ENCODE measurements around the gene GAB2.
A peak's percentile ranks its signal among the peaks of the same experiment; 100 is the strongest.
"Not testable (repeated sequence)": the region's sequence is repeated elsewhere in the genome, so short reads cannot be mapped to it uniquely, and the experiment has no call there.

GAB2 gene

DNA sequence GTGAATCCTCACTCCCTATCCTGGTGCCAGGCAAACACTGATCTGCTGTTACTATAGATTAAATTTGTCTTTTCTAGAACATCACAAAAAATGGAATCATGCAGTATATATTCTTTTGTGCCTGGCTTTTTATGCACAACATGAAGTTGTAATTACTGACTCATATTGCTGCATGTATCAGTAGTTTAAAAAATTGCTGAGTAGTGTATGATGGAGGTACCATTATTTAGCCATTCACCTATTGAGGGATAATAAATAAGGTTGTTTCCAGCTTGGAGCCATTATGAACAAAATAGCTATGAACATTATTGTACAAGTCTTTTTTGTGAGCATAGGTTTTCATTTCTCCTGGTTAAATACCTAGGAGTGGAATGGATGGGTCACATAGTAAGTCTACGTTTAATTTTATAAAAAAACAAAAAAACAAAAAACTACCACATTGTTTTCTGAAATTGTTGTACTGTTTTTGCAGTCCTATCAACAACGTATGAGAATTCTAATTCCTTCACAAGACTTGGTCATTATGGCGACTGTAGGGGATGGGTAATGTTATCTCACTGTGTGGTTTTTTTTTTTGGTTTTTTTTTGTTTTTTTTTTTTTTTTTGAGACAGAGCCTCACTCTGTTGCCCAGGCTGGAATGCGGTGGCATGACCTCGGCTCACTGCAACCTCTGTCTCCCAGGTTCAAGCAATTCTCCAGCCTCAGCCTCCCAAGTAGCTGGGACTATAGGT, 117.3 kb downstream of the GAB2 start:
- Mint-ChIP-seq H3K27ac (peak overlapping the region in 1 of 3 experiments; percentile 26), H3K4me3 (no peak overlapping the region), H3K9me3 (peaks cover 9% of the 10 kb centered on the region), H3K4me1 (peaks cover 22% of the 10 kb centered on the region), H3K36me3 (ENCODE audit: low read depth) (no peaks in the 10 kb centered on the region), H3K27me3 (ENCODE audit: low read depth) (no peaks in the 10 kb centered on the region)
- TF ChIP-seq, protein P1, sequence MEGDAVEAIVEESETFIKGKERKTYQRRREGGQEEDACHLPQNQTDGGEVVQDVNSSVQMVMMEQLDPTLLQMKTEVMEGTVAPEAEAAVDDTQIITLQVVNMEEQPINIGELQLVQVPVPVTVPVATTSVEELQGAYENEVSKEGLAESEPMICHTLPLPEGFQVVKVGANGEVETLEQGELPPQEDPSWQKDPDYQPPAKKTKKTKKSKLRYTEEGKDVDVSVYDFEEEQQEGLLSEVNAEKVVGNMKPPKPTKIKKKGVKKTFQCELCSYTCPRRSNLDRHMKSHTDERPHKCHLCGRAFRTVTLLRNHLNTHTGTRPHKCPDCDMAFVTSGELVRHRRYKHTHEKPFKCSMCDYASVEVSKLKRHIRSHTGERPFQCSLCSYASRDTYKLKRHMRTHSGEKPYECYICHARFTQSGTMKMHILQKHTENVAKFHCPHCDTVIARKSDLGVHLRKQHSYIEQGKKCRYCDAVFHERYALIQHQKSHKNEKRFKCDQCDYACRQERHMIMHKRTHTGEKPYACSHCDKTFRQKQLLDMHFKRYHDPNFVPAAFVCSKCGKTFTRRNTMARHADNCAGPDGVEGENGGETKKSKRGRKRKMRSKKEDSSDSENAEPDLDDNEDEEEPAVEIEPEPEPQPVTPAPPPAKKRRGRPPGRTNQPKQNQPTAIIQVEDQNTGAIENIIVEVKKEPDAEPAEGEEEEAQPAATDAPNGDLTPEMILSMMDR (IDR thresholded peaks at IDR 0.05; ENCODE audit: unreplicated experiment in 3 of 3) = no peak

DNA sequence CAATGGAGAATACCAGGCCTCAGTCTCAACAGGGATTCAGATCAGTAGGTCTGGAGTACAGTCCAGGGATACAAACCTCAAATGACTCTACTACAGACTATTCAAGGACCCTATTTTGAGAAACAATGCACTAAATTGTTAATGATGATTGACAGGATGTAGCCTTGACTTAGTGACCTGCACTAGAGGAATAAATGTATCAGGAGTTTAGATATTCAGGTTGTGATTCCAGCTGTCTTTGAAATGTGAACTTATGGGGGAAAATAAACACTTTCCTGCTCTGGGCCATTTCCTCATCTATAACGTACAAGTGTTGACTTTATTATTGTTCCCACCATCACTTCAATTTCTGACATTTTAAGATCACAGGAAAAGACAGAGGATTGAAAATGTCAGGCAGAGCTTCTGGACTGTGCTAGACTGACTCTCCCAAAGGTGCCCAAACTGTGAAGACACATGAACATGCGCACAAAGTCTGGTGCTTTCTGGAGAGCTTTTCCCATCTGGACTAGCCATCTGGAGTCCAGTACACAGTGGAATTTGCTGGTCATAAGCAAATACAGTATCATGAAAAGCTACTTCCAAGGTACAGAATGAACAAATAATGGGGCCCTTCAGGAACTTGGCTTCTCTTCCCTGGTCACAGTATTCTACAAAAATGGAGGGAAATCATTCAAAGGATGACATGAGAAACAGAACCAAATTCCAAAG, 118.5 kb downstream of the GAB2 start:
- TF ChIP-seq, protein P1 (IDR thresholded peaks at IDR 0.05; ENCODE audit: unreplicated experiment in 3 of 3) = no peak
- Mint-ChIP-seq H3K9me3 (peaks cover 7% of the 10 kb centered on the region), H3K27ac (peak overlapping the region in 1 of 3 experiments; percentile 26), H3K4me3 (no peak overlapping the region), H3K27me3 (ENCODE audit: low read depth) (no peaks in the 10 kb centered on the region), H3K36me3 (ENCODE audit: low read depth) (no peaks in the 10 kb centered on the region), H3K4me1 (peaks cover 16% of the 10 kb centered on the region)

DNA sequence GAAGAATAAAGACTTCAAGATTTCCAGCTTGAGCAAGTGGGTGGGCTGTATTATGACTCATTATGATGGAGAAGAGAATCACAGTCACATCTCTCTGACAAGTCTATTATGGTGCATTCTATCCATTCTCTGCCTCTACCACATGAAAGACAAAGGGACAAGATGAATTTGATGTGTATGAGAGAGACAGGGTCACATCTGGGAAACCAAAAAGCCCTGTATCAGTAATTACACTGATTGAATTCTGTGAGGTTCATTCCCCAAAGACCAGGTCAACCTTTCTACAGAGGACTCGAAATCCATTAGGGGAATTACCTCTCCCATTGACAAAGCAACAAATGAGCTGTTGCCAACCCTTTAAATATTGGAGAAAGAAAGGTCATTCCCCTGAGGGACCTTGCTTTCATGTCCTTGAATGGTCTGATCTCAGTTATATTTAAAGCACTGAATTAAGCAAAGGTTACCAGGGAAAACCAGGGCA, 119.3 kb downstream of the GAB2 start:
- Mint-ChIP-seq H3K4me3 (no peak overlapping the region), H3K27ac (no peak overlapping the region), H3K4me1 (peaks cover 16% of the 10 kb centered on the region), H3K9me3 (peaks cover 10% of the 10 kb centered on the region), H3K36me3 (ENCODE audit: low read depth) (no peaks in the 10 kb centered on the region), H3K27me3 (ENCODE audit: low read depth) (no peaks in the 10 kb centered on the region)
- TF ChIP-seq, protein P1 (IDR thresholded peaks at IDR 0.05; ENCODE audit: unreplicated experiment in 3 of 3) = no peak

DNA sequence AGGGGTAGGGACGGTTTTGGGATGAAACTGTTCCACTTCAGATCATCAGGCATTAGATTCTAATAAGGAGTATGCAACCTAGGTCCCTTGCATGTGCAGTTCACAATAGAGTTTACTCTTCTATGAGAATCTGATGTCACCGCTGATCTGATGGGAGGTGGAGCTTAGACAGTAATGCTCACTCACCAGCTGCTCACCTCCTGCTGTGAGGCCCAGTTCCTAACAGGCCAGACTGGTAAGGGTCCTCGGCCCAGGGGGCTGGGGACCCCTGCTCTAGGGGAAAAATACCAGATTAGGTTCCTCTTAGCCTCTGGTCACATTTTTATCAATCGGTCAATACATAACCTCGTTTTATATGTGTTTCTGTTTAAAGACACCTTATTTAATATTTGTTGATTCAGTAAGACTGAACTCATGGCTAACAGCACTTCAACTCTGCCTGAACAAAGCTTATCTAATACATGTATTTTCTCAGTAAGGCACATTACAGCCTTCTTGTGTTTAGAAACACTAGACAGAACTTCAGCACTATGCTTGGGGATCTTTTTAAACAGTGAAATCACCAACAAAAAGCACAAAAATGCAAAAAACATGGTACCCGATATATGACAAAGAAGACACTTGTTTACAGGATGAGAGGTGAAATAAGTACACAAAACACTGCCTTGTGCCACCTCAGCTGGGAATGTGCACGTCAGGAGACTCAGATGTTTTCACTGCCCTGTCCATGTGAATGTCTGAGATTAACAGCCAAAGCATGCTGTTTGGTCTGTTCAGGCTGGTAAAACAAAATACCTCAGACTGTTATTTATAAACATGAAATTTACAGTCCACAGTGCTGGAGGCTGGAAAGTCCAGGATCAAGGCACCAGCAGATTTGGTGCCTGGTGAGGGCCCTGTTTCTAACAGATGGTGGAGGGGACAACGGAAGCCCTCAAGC, 121.4 kb downstream of the GAB2 start:
- TF ChIP-seq, protein P1 (IDR thresholded peaks at IDR 0.05; ENCODE audit: unreplicated experiment in 3 of 3) = no peak
- H3K9me3 Mint-ChIP-seq = peaks cover 3% of the 10 kb centered on the region
- no peaks in the 10 kb centered on the region for H3K27me3 Mint-ChIP-seq (ENCODE audit: low read depth)

DNA sequence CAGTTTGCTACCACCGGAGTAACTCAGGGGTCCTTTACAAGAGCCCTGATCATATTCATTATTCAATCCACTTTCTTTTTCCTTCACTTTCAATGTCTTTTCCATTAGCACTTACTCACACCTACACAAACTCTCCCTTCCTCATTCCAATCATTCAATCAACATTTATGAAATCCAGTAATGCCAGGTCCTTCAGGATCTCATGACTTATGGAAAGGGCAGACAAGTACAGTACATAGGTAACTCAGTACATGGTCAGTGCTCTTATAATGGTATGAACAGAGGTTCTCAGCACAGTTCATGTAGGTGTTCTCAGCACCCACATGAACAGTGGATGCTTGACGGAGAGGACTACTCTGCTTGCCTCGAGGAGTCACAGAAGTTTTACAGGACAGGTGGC, 122.3 kb downstream of the GAB2 start:
- Mint-ChIP-seq H3K9me3 (peaks cover 5% of the 10 kb centered on the region), H3K27ac (no peak overlapping the region), H3K4me3 (no peak overlapping the region), H3K36me3 (ENCODE audit: low read depth) (no peaks in the 10 kb centered on the region), H3K4me1 (peaks cover 16% of the 10 kb centered on the region), H3K27me3 (ENCODE audit: low read depth) (no peaks in the 10 kb centered on the region)
- TF ChIP-seq, protein P1 (IDR thresholded peaks at IDR 0.05; ENCODE audit: unreplicated experiment in 3 of 3) = no peak

More for the DNA sequence above, 121.4 kb downstream of the GAB2 start:
- Mint-ChIP-seq H3K4me3 (no peak overlapping the region), H3K36me3 (ENCODE audit: low read depth) (no peaks in the 10 kb centered on the region), H3K4me1 (peaks cover 16% of the 10 kb centered on the region), H3K27ac (peak overlapping the region; percentile 11 to 50 (median 46))

DNA sequence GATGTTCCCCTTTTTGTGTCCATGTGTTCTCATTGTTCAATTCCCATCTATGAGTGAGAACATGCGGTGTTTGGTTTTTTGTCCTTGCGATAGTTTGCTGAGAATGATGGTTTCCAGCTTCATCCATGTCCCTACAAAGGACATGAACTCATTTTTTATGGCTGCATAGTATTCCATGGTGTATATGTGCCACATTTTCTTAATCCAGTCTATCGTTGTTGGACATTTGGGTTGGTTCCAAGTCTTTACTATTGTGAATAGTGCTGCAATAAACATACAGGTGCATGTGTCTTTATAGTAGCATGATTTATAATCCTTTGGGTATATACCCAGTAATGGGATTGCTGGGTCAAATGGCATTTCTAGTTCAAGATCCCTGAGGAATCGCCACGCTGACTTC, 123.5 kb downstream of the GAB2 start:
- not testable (repeated sequence) for H3K4me3 Mint-ChIP-seq; H3K27me3 Mint-ChIP-seq (ENCODE audit: low read depth); H3K27ac Mint-ChIP-seq; H3K9me3 Mint-ChIP-seq; H3K36me3 Mint-ChIP-seq (ENCODE audit: low read depth)
- peaks cover 16% of the 10 kb centered on the region for H3K4me1 Mint-ChIP-seq

Data from nephron (organoid).